ENCODE results near the gene MED6. TPM values are rescaled to one million over a fixed set of nuclear protein-coding genes. Genes with fewer than 3 reads are reported as not detected.

Gene MED6
- total and polyA plus RNA-seq, 9 of the 15 experiments (the other 6 are each of a cell fraction or from before 2014, with no cell fraction given) = 16.9 to 52.0 (median 30.4) TPM

DNA sequence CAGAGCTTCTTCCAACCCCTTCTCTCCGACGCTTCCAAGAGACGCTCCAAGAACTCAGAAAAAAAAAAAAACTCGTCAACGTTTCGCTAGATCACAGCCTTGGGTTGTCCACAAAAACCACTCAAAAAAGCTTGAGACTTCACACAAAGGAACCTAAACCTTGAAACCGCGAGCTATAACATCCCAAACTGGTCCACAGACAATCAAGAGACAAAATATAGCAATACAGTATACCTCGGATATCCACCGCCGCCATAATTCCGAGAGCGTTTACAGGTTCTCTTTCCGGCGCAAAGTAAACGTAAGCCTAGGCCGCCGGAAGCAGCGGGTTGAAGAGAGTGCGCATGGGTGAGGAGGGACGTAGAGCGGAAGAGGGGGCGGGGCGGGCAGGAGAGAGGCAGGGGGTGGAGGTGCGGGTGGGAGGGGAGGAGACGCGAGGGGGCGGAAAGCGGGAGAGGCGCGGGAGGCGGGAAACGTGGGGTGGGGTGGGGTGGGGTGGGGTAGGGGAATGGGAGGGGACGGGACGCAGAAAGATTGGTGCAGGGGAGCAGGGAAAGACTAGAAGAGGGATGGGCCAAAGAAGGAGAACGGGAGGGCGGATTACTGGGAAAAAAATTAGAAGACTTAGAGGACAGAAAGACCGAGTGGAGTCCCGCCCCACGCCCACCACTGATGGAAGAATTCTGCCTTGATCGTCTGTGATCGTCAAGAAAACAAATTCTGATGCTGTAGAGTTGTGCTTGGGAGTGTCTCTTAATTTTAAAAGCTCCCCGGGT, at the start of gene MED6 (continued):
- TF ChIP-seq, protein P1, sequence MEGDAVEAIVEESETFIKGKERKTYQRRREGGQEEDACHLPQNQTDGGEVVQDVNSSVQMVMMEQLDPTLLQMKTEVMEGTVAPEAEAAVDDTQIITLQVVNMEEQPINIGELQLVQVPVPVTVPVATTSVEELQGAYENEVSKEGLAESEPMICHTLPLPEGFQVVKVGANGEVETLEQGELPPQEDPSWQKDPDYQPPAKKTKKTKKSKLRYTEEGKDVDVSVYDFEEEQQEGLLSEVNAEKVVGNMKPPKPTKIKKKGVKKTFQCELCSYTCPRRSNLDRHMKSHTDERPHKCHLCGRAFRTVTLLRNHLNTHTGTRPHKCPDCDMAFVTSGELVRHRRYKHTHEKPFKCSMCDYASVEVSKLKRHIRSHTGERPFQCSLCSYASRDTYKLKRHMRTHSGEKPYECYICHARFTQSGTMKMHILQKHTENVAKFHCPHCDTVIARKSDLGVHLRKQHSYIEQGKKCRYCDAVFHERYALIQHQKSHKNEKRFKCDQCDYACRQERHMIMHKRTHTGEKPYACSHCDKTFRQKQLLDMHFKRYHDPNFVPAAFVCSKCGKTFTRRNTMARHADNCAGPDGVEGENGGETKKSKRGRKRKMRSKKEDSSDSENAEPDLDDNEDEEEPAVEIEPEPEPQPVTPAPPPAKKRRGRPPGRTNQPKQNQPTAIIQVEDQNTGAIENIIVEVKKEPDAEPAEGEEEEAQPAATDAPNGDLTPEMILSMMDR (IDR thresholded peaks at IDR 0.05 in 2 of 3, conservative IDR thresholded peaks at IDR 0.05 in 1 of 3; ENCODE audit: insufficient read depth in 2 of 3, low read depth in 1 of 3, low read length in 3 of 3) = no peak
- TF ChIP-seq, protein P2, sequence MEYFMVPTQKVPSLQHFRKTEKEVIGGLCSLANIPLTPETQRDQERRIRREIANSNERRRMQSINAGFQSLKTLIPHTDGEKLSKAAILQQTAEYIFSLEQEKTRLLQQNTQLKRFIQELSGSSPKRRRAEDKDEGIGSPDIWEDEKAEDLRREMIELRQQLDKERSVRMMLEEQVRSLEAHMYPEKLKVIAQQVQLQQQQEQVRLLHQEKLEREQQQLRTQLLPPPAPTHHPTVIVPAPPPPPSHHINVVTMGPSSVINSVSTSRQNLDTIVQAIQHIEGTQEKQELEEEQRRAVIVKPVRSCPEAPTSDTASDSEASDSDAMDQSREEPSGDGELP (CRISPR knock-in tag; IDR thresholded peaks at IDR 0.05; ENCODE audit: borderline replicate concordance) = no peak
- TF ChIP-seq HOXB6 (CRISPR knock-in tag; IDR thresholded peaks at IDR 0.05; ENCODE audit: borderline replicate concordance) = no peak
- TF ChIP-seq, protein P3, sequence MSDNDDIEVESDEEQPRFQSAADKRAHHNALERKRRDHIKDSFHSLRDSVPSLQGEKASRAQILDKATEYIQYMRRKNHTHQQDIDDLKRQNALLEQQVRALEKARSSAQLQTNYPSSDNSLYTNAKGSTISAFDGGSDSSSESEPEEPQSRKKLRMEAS (CRISPR knock-in tag; IDR thresholded peaks at IDR 0.05) = no peak
- TF ChIP-seq, protein P4, sequence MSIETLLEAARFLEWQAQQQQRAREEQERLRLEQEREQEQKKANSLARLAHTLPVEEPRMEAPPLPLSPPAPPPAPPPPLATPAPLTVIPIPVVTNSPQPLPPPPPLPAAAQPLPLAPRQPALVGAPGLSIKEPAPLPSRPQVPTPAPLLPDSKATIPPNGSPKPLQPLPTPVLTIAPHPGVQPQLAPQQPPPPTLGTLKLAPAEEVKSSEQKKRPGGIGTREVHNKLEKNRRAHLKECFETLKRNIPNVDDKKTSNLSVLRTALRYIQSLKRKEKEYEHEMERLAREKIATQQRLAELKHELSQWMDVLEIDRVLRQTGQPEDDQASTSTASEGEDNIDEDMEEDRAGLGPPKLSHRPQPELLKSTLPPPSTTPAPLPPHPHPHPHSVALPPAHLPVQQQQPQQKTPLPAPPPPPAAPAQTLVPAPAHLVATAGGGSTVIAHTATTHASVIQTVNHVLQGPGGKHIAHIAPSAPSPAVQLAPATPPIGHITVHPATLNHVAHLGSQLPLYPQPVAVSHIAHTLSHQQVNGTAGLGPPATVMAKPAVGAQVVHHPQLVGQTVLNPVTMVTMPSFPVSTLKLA (conservative IDR thresholded peaks at IDR 0.05) = peak; percentile 23 to 59; a peak in 1 of 4 replicates
- TF ChIP-seq ZNF354B (CRISPR knock-in tag; IDR thresholded peaks at IDR 0.05) = no peak
- TF ChIP-seq, protein P5, sequence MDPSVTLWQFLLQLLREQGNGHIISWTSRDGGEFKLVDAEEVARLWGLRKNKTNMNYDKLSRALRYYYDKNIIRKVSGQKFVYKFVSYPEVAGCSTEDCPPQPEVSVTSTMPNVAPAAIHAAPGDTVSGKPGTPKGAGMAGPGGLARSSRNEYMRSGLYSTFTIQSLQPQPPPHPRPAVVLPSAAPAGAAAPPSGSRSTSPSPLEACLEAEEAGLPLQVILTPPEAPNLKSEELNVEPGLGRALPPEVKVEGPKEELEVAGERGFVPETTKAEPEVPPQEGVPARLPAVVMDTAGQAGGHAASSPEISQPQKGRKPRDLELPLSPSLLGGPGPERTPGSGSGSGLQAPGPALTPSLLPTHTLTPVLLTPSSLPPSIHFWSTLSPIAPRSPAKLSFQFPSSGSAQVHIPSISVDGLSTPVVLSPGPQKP (CRISPR knock-in tag; IDR thresholded peaks at IDR 0.05) = no peak
- TF ChIP-seq ZNF133 (CRISPR knock-in tag; IDR thresholded peaks at IDR 0.05) = no peak
- TF ChIP-seq ZNF224 (CRISPR knock-in tag; IDR thresholded peaks at IDR 0.05) = no peak
- TF ChIP-seq ZBTB8A (IDR thresholded peaks at IDR 0.05; ENCODE audit: partially characterized antibody) = no peak
- TF ChIP-seq SMAD3 (CRISPR knock-in tag; conservative IDR thresholded peaks at IDR 0.05) = no peak
- TF ChIP-seq, protein P6, sequence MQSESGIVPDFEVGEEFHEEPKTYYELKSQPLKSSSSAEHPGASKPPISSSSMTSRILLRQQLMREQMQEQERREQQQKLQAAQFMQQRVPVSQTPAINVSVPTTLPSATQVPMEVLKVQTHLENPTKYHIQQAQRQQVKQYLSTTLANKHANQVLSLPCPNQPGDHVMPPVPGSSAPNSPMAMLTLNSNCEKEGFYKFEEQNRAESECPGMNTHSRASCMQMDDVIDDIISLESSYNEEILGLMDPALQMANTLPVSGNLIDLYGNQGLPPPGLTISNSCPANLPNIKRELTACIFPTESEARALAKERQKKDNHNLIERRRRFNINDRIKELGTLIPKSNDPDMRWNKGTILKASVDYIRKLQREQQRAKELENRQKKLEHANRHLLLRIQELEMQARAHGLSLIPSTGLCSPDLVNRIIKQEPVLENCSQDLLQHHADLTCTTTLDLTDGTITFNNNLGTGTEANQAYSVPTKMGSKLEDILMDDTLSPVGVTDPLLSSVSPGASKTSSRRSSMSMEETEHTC (IDR thresholded peaks at IDR 0.05) = no peak
- TF ChIP-seq STAG1 (CRISPR knock-in tag; IDR thresholded peaks at IDR 0.05; ENCODE audit: borderline replicate concordance) = no peak
- TF ChIP-seq, protein P7, sequence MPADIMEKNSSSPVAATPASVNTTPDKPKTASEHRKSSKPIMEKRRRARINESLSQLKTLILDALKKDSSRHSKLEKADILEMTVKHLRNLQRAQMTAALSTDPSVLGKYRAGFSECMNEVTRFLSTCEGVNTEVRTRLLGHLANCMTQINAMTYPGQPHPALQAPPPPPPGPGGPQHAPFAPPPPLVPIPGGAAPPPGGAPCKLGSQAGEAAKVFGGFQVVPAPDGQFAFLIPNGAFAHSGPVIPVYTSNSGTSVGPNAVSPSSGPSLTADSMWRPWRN (IDR thresholded peaks at IDR 0.05; ENCODE audit: low read depth) = no peak
- no peak for TF ChIP-seq KLF16 (IDR thresholded peaks at IDR 0.05)
- no peak for TF ChIP-seq CBX8 (IDR thresholded peaks at IDR 0.05; ENCODE audit: borderline replicate concordance, extremely low read depth, low read depth, low read length, poor library complexity, severe bottlenecking)
- TF ChIP-seq ZNF408 (CRISPR knock-in tag; IDR thresholded peaks at IDR 0.05; ENCODE audit: low read depth) = no peak
- no peak for TF ChIP-seq ZNF707 (CRISPR knock-in tag; conservative IDR thresholded peaks at IDR 0.05)

Measured in K562 (cell line).